CD4-positive, alpha-beta T cell treated with Interleukin-21 for 1 hour (primary cell): ENCODE data around the gene BBS1.

Experiments used
- DNase-seq: peaks from one replicate; pipeline ENCODE4 v3.0.0-alpha.2; 2020

BBS1 gene

DNA sequence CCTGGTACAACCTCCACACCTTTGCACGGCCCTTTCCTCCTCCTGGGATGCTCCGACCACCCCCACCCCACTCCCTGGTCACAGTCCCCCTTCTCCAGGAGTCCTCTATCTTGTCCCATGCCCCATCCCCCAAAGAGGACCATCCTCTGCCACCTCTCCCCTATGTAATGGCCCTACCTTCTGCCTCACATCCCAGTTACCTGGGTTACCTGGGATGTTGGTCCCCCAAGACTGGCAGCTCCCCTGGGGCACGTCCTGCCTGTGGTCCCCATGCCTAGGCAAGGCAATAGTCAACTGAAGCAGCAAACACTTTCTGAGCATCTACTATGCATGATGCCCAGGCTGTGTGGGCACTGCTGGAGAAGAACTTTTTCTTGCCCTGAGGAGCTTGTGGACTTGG, 45.0 kb downstream of the BBS1 start:
- no peak for DNase-seq

DNA sequence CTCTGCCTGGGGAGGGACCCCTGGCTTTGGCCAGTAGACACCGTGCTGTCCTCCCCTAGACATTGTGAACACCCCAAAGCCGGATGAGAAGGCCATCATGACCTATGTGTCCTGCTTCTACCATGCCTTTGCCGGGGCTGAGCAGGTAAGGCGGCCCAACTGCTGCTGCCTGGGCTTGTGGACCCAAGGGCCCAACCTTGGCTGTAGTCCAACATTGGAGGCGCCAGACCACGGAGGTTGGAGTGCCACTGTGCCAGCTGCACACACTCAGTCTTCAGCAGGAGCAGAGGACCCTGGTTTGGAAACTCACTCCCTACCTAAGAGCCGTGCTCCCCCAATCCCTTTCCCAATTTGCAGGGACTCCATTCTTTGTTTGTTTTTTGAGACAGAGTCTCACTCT, 45.7 kb downstream of the BBS1 start:
- no peak for DNase-seq

DNA sequence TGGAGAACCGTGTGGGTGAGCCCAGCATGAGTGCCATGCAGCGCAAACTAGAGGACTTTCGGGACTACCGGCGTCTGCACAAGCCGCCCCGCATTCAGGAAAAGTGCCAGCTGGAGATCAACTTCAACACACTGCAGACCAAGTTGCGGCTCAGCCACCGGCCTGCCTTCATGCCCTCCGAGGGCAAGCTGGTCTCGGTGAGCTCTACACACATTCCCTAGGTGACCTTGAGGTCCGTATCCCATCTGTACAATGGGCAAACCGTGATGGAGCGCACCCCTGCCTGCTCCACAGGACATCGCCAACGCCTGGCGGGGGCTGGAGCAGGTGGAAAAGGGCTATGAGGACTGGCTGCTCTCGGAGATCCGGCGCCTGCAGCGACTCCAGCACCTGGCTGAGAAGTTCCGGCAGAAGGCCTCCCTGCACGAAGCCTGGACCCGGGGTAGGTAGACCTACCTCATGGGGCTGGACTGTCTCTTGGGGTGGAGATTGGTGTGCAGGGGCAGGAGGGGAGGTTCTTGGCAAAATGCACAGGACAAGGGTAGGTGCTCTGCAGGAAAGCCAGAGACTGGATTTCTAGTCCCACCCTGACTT, 47.4 kb downstream of the BBS1 start:
- DNase-seq = no peak

DNA sequence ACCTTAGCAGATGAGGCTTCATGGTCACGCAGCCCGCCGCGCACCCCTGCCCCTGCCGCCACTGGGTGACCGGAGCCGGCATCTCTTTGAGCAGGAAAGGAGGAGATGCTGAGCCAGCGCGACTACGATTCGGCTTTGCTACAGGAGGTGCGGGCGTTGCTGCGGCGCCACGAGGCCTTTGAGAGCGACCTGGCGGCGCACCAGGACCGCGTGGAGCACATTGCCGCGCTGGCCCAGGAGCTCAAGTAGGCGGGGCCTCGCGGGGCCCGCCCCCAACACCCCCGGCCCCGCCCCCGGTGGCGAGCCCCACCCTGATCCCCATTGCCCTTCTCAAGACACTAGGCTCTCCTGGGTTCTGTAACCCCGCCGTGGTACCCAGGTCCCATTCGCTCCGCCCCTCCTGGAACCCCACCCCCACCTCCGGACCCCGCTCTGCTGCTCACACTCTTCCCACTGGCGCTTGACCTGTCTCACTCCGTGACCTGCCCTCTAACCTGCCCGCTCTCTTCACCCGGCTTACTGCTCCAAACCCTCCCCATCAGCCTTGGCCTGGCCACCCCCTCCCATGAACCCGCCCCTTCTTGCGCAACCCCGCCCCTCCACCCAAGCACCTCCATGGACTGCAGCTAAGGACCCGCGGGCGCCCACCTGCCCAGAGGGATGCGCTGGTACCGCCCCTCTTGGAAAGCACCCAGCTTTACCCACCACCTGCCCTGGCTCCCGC, 48.9 kb downstream of the BBS1 start:
- DNase-seq = peak; percentile 49

DNA sequence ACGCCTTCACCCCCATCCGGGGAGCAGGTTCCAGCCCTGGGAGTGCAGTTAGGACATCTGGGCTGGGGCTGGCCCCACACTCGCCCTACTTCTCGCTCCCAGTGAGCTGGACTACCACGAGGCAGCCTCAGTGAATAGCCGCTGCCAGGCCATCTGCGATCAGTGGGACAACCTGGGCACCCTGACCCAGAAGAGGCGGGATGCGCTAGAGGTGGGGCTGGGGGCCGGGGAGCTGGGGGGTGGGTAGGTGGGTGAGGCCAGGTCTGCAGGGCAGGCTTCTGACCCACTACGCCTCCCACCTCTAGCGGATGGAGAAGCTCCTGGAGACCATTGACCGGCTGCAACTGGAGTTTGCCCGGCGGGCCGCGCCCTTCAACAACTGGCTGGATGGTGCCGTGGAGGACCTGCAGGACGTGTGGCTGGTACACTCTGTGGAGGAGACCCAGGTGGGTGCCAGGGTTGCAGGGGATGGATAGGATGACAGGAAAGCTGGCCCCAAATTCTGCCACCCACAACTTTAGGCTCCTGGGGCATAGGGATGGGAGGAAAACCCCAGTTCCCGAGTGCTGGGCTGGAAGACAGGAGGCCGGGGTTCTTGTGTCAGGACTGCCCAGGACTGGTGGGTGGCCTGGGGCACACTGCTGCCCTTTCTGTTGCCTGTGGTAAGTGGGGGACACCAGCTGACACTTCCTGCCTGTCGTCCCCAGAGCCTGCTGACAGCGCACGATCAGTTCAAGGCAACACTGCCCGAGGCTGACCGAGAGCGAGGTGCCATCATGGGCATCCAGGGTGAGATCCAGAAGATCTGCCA, 49.6 kb downstream of the BBS1 start:
- DNase-seq = no peak

DNA sequence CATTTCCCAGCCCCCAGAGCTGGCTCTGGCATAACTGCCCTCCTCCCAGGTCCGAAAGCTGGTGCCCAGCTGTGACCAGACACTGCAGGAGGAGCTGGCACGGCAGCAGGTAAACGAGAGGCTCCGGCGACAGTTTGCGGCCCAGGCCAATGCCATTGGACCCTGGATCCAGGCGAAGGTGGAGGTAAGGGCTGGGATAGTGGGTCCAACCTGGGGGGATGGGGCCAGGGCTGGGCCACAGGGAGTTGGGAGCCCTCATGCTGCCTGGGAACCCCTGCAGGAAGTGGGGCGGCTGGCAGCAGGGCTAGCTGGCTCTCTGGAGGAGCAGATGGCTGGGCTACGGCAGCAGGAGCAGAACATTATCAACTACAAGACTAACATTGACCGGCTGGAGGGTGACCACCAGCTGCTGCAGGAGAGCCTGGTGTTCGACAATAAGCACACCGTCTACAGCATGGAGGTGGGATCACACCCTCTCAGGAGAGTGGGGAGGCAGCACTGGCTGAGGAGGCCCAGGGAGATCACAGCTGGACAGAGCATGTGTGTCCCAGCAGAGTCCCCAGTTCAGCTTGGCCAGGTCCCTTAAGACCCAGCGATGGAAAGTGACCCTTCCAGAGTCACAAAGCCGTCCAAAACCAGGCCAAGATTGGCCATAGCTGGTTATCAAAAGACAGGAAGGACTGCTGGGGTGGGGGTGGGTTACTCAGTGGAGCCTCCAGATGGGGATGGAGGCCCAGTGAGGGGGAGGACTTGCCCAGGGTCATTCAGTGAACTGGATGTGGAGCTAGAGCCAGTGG, 50.9 kb downstream of the BBS1 start:
- no peak for DNase-seq

DNA sequence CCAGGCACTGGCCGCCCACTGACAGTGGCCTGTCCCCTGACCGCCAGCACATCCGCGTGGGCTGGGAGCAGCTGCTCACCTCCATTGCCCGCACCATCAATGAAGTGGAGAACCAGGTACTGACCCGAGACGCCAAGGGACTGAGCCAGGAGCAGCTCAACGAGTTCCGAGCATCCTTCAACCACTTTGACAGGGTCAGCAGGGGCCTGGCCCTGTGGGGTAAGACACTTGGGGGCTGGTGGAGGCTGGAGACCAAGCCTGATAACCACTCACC, 51.5 kb downstream of the BBS1 start:
- DNase-seq = no peak

DNA sequence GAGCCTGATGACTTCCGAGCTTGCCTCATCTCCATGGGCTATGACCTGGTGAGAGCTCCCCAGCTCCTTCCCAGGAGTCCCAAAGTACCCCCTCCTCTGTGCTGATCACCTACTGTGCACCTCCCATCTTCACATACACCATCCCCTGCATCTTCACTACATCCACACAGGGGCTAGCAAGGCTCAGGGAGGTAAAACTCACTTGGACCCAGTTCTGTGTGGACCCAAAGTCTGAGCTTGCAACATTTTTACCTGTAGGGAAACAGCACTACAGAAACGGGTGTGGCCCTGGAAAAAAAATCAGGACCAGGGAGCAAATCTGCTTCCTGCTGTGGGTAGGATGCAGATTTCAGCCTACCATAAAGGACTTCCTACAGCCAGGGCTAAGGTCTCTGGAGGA, 51.8 kb downstream of the BBS1 start:
- DNase-seq = no peak

DNA sequence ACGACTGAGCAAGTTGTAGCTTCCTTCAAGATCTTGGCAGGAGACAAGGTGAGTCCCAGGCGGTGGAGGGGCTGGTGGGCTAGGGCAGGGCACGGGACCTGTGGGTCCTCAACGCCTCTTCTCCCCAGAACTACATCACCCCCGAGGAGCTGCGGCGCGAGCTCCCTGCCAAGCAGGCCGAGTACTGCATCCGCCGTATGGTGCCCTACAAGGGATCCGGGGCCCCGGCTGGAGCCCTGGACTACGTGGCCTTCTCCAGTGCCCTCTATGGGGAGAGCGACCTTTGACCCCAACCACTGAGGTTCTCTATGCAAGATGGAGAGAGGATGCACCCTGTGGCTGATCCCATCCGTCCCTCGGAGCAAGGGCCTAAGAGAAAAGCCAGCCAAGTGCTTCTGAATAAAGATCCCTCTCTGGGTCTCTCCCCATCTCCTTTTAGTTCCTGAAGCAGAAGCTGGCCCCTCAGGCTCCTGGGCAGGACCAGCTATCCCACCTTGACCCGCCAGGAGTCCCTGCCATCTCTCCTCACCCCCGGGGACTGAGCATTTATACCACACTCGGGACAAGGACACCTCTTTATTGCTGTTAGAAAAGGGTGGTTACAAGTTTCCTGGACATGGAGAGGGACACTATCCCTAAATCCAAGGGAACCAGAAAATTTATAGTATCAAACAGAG, 52.6 kb downstream of the BBS1 start:
- no peak for DNase-seq

DNA sequence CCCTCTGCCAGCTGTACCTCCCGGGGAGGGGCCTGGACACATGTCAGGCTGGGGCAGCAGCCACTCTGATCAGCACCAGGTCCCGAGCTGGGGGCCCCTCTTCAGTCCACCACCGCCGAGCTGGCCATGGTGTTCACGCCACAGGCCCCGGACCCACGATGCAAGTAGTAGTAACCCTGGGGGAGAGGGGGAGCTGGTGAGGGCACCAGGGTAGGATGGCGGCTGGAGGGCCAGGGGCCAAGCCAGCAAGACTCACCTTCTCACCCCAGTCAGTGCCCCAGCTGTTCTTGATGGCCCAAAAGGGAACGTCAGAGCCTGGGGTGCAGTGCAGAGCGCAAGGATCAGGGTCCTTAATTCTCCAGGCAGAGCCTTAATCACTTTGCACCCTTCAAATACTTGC, 53.4 kb downstream of the BBS1 start:
- DNase-seq = no peak

DNA sequence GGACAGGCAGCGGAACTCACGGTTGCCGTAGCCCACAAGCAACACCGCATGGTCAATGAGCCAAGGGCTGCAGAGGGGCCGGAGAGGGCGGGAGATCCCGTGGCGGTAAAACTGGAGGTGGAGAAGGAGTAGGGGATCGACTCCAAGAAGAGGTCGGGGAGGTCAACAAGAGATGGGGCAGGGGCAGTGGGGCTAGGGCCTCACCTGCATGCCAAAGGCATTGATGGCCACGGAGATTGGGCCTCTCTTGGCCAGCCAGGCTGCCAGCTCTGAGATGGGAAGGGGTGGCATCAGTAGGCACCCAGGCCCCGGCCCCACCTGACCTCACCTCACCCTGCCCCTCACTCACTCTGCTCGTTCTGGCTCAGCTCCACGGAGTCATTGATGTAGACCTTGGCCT, 54.1 kb downstream of the BBS1 start:
- DNase-seq = no peak

DNA sequence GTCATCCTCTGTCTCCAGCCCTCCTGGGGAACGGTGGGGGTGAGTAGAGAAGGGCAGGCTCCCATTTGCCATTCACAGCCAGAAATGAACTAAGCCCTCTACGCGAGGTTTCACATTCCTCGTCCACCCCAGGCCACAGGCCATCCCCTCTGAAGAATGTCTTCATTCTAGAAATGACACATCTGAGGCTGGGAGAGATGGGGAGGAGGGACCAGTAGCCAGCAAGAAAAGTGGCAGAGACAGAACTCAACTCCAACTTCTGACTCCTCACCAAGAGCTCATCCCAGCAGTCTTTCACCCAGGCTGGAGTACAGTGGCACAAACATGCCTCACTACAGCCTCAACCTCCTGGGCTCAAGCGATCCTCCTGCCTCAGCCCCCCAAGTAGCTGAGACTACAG, 54.5 kb downstream of the BBS1 start:
- no peak for DNase-seq

DNA sequence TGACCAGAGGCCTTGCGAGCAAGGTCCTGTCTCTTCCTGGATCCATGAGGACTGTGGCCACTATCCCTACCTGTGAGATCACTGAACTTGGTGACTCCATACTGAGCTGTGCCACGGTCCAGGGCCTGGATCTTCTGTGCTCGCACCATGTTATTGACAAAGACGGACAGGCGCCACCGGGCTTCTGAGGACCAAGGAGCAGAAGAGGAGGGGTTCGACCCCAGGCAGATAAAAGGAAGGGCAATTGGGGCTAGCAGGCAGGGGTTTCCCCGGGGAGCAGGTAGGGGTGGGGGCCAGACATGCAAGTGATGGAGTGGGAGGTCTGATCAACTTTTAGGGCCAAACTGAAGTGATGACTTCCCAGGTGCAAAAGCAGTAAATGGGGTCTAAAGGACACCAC, 55.8 kb downstream of the BBS1 start:
- no peak for DNase-seq

DNA sequence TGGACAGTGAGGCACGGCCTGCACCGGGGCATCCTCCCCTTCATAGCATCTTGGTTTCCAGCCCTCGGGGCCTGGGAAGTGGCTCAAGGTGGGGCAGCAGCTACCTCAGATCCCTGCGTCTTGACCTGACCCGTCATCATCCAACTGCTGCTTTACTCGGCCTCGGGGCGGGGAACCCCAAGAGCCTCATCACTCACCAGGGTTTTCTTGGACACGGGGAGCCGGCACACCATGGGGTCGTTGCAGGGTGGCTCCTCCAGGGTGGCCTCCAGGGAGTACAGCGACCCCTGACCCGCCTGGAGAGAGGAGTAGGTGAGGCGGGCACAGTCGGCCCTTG, 57.3 kb downstream of the BBS1 start:
- DNase-seq = no peak

DNA sequence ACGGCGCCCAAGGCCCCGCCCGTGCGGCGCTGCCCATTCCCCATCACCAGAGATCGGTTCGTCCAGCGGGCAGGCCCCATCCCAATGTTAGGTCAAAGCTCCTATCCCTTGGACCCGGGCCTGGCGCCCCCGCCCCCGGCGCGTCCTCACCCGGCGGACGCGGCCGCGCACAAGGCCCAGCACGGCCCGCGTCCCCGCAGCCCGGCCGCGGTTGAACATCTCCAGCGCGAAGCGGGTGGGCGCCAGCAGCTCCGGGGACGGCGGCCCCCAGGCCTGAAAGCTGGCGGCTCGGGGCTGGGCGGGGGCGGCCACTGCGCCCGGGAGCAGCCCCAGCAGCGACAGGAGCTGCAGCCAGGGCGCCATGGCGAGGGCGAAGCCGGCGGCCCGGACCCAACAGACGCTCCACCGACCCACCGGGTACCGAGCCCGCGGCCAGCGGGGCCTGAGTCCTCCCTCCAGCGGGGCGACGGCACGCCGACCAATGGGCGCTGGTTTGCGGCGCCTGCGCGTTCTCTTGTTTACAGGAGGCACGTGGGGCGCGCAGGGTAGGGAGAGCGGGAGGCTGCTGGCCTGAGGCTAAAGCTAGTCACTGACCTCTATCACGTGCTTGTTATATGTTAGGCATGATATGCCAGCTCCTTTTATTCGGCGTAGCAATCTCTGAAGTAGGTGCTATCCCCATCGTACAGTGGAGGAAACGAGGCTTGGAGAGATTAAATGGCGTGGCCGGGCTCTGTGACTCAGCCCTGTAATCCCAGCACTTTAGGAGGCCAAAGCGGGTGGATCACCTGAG, 57.9 kb downstream of the BBS1 start, which contains the start of gene CTSF:
Gene CTSF (minus strand): TSS at position 483 of the 793 bp plus-strand sequence. CDS start 120 bp downstream, at position 363.
- peak; percentile 79 for DNase-seq

DNA sequence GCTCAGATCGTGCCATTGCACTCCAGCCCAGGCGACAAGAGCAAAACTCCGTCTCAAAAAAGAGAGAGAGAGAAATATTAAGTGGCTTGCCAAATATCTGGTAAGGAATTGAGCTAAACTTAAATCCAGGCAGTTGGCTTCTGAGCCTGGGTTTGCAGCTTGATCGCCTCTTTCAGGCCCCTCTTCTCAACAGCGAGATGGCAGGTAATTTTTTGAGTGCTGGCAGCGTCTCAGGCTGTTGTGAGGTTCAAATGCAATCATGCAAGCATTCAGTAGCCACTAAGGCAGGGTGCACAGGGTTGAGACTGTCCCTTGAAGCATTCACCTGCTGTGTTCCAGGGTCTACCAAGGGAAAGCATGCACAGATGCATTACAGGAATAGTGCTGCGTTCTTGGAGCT, 58.6 kb downstream of the BBS1 start:
- no peak for DNase-seq

DNA sequence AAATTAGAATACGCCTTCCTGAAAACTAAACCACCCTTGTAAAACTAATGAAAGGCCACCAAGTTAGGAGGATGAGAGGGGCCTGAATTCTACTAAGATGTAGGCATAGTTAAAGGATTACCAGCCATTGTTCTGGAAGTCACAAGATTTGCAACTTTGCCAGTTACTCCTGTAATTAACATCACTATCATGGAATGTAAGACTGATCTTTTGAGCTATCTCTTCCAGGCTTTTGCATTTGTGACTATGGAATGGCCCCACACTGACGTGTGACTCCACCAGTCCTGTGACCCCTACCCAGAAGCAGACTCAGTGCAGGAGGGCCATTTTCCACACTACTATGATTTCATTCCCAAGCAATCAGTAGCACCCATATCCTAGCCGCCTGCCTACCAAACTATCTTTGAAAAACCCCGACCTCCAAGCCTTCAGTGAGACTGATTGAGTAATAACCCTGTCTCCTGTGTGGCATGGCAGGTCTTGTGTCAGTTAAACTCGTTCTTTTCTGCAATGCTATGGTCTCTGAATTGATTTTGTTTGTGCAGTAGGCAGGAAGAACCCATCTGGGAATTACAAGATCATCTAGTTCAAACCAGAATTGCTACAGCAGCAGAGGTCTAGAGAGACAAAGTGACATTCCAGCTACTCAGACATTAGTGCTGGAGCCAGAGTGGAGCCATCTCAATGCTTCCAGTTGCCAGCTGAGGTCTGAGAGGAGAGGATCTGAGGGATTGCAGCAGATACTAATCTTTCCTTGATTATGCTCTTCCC, 59.8 kb downstream of the BBS1 start:
- DNase-seq = no peak

DNA sequence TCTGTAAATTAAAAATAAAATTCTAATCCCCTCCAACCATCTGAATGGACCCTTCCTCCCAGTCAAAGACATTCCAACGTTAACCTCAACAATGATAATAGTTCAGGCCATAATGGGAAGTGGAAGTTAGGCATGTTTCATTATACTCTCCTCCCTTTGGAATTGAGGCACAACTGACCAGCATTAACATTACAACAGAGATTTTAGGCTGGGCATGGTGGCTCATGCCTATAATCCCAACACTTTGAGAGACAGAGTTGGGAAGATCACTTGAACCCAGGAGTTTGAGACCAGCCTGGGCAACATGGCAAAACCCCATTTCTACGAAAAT, 60.4 kb downstream of the BBS1 start:
- DNase-seq = no peak

DNA sequence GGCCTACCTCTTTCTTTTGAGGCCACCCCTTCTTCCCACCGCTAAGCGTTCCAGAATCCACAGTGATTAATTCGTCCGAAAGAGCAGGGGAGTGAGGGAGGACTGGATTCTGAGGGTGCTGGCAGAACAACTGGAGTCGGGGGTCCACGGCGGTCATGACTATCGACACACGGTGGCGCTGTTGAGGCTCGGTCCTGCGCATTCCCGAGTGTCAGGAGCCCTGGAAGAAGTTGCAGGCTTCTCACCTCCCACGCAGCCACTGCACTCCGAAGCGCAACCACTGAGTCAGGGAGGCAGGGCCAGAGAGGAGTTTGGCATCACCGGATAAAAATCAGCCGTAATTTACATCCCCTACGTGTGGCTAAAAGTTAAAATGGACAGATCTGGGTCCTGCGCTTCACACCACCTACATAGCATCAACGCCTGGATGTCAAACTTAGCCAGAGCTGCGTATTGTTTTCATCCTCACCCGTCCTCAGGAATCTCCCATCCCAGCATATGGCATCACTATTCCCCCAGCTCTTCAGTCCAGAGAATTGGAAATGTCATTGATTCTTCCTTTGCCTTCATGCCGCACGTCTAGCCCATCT, 68.7 kb downstream of the BBS1 start:
- DNase-seq = peak; percentile 75

DNA sequence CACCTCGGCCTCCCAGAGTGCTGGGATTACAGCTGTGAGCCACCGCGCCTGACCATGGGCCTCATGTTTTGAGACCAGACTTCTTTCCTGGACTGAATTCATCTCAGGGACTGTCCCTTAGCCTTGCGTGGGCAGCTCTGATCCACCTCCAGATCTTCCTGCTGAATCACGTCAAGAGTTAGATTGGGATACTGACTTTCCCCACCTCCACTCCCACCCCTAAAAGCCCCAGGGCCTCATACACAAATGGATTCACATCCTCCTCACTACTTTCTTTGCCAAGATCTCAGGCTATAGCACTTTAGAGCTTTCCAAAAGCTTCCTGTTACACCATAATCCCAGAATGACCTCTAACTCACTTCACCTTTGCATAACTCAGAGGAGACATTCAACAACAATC, 70.4 kb downstream of the BBS1 start:
- DNase-seq = no peak

DNA sequence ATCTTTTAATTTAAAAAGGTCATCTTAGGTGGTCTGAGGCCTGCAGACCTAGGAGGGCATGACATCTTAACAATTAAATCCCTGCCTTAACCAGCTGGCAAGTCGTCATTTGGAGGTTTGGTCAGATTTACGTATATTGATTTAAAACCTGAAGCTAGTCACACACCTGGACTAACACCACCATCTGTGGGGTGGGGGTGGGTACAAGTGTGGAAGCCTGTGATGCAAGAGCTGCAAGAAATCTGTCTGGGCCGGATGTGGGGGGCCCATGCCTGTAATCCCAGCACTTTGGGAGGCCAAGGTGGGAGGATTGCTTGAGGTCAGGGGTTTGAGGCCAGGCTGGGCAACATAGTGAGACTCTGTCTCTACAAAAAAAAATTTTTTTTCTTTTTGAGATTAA, 70.8 kb downstream of the BBS1 start:
- DNase-seq = no peak
